Panc1 (cell line): ENCODE data around the gene AK4. TPM values are rescaled to one million over a fixed set of nuclear protein-coding genes. Genes with fewer than 3 reads are reported as not detected.

Experiments used
- ATAC-seq: fragments of 200-7000 bp; cut with Tn5 transposase; 2 replicates; pipeline ENCODE4 v1.9.1; 2020; ENCODE audit warnings: mild to moderate bottlenecking, moderate library complexity
- BruUV-seq: library from RNA; stranded (reverse); fragments of 400-500 nt; replicated peaks from 2 replicates; lab custom pipeline; 2021; lab: Mats Ljungman, UMichigan
- CTCF ChIA-PET: fragments of 300-600 bp; sonication (Branson Sonifier 250); formaldehyde crosslinking; loops from one replicate; lab custom pipeline; 2022; ENCODE audit warnings: antibody characterized with exemption; lab: Charles Lee
- POLR2A ChIA-PET: fragments of 300-600 bp; sonication (Branson Sonifier 250); formaldehyde crosslinking; loops from one replicate; lab custom pipeline; 2022; ENCODE audit warnings: antibody characterized with exemption; lab: Charles Lee
- DNase-seq: peaks from one replicate; pipeline ENCODE4 v3.0.0-alpha.2; 2010; ENCODE audit warnings: low read depth, low spot score
- H3K27ac ChIP-seq: 2 replicates; pipeline ENCODE4 v1.5.1; 2011; ENCODE audit warnings: mild to moderate bottlenecking, low read length, inconsistent platforms
- H3K27me3 ChIP-seq: fragments of 200-500 bp; sonication (Bioruptor generic); 2 replicates; pipeline ENCODE4 v1.6.0; 2014; ENCODE audit warnings: low read length, inconsistent platforms; ENCODE audit not compliant: control insufficient read depth, insufficient read depth
- H3K36me3 ChIP-seq: fragments of 200-500 bp; sonication (Bioruptor generic); 2 replicates; pipeline ENCODE4 v1.5.1; 2014; ENCODE audit warnings: inconsistent platforms, mild to moderate bottlenecking, low read length, moderate library complexity; ENCODE audit not compliant: control insufficient read depth, insufficient read depth
- H3K4me1 ChIP-seq: 2 replicates; pipeline ENCODE4 v1.5.1; 2011; ENCODE audit warnings: inconsistent platforms, mild to moderate bottlenecking, low read length, moderate library complexity; ENCODE audit not compliant: control insufficient read depth, insufficient read depth
- H3K4me3 ChIP-seq, 2 experiments: 2 replicates each; pipeline ENCODE4 v1.5.1; 2011 to 2012; ENCODE audit warnings: low read depth in 2 of 2, low read length in 2 of 2, mild to moderate bottlenecking in 2 of 2, inconsistent platforms in 1 of 2, moderate library complexity in 1 of 2
- H3K9me3 ChIP-seq: fragments of 200-500 bp; sonication (Bioruptor generic); 2 replicates; pipeline ENCODE4 v1.5.1; 2014; ENCODE audit warnings: low read depth, mild to moderate bottlenecking, inconsistent platforms, low read length, moderate library complexity; ENCODE audit not compliant: control insufficient read depth, insufficient read depth
- CTCF ChIP-seq: fragments of 450-650 bp; IDR thresholded peaks from 2 replicates; pipeline ENCODE4 v1.5.1; 2017; ENCODE audit warnings: mild to moderate bottlenecking
- POLR2AphosphoS5 ChIP-seq: IDR thresholded peaks from 2 replicates; pipeline ENCODE4 v1.6.1; 2012; ENCODE audit warnings: mild to moderate bottlenecking, low read depth, low read length, moderate library complexity
- REST ChIP-seq, 2 experiments: IDR thresholded peaks; 2 replicates each; pipeline ENCODE4 v1.6.1; 2011 to 2012; ENCODE audit warnings: low read depth in 2 of 2, control low read depth in 1 of 2, low read length in 1 of 2, mild to moderate bottlenecking in 1 of 2, moderate library complexity in 1 of 2; ENCODE audit not compliant: insufficient read depth in 1 of 2
- SIN3A ChIP-seq: IDR thresholded peaks from 2 replicates; pipeline ENCODE4 v1.6.1; 2012; ENCODE audit warnings: low read depth, mild to moderate bottlenecking, low read length, moderate library complexity, borderline replicate concordance; ENCODE audit not compliant: insufficient read depth
- TCF7L2 ChIP-seq: IDR thresholded peaks from 2 replicates; pipeline ENCODE4 v1.6.1; 2011; ENCODE audit warnings: mild to moderate bottlenecking, low read depth, low read length, inconsistent platforms
- in situ Hi-C: cut with HindIII; loops from 2 replicates; pipeline ENCODE4 v1.10.0; 2016; ENCODE audit warnings: low sequenced_read_pairs, low pct_unique_long_range_greater_than_20kb
- intact Hi-C: fragments of 100-400 bp; cut with micrococcal nuclease; formaldehyde crosslinking; loops from one replicate; pipeline ENCODE4 v1.10.0; 2022; ENCODE audit not compliant: unreplicated experiment
- total RNA-seq: library from RNA; stranded (reverse); gene quantifications from one replicate; pipeline ENCODE4 v1.2.1, GENCODE V29; 2021; ENCODE audit not compliant: unreplicated experiment

AK4 gene
- total RNA-seq, 1 experiment from 2014 or later: 26.8 TPM

- ChIA-PET CTCF (no interaction called here), POLR2A (no interaction called here)
- Histone ChIP-seq H3K4me1 (peaks cover 4% of the 10 kb centered on the region; the same call in 1 of the 2 replicates), H3K9me3 (no peaks in the 10 kb centered on the region), H3K36me3 (no peaks in the 10 kb centered on the region), H3K27me3 (no peaks in the 10 kb centered on the region), H3K27ac (no peak overlapping the region), H3K4me3 (peak overlapping the region; percentile 25 to 27; a peak in 2 of 4 replicates)
- TF ChIP-seq TCF7L2: no peak
- TF ChIP-seq SIN3A: no peak
- TF ChIP-seq POLR2AphosphoS5: no peak
- no peak for TF ChIP-seq REST (IDR thresholded peaks at IDR 0.05; ENCODE audit: insufficient read depth in 1 of 2, low read depth in 2 of 2, low read length in 1 of 2)
- DNase-seq (no peak), ATAC-seq (peak; percentile 71)
- no TSS peak for BruUV-seq
- in situ Hi-C loops: no loop called here
- intact Hi-C loops: no loop called here
These were observed 116.4 kb downstream of the AK4 start for GRCh38 chr1:65264197-65264929.

GRCh38 chr1:65265296-65265650, 117.3 kb downstream of the AK4 start:
- DNase-seq (no peak), ATAC-seq (no peak)
- Histone ChIP-seq H3K27ac (no peak overlapping the region), H3K4me3 (no peak overlapping the region; a peak in 1 of 4 replicates), H3K27me3 (no peaks in the 10 kb centered on the region), H3K36me3 (no peaks in the 10 kb centered on the region), H3K4me1 (peaks cover 1% of the 10 kb centered on the region; the same call in 1 of the 2 replicates), H3K9me3 (no peaks in the 10 kb centered on the region)
- POLR2A ChIA-PET: no interaction called here
- in situ Hi-C loops: no loop called here
- TF ChIP-seq CTCF (no peak), TCF7L2 (no peak), POLR2AphosphoS5 (no peak), SIN3A (no peak), REST (IDR thresholded peaks at IDR 0.05; ENCODE audit: insufficient read depth in 1 of 2, low read depth in 2 of 2, low read length in 1 of 2) (no peak)
- no TSS peak for BruUV-seq
- CTCF ChIA-PET: no interaction called here
- intact Hi-C loops: no loop called here
